Common myeloid progenitor, CD34-positive (primary cell): ENCODE measurements around the gene TBXA2R.
"Not testable (repeated sequence)": the region's sequence is repeated elsewhere in the genome, so short reads cannot be mapped to it uniquely, and the experiment has no call there.

ENCODE experiments used
- CTCF ChIA-PET: fragments of 350-600 bp; sonication (Branson Sonifier 250); formaldehyde crosslinking; loops from one replicate; lab custom pipeline; 2021; ENCODE audit warnings: antibody characterized with exemption; lab: Charles Lee
- POLR2A ChIA-PET: fragments of 350-600 bp; sonication (Branson Sonifier 250); formaldehyde crosslinking; loops from one replicate; lab custom pipeline; 2021; ENCODE audit warnings: antibody characterized with exemption; lab: Charles Lee
- DNase-seq, 3 donors: peaks; one replicate each; pipeline versions ENCODE4 v3.0.0 to v3.0.0-alpha.2; 2013
- H3K27ac ChIP-seq, 2 experiments: 1 replicate in 1 of 2; 2 replicates in 1 of 2; pipeline ENCODE4 v1.7.0; 2013; ENCODE audit warnings: inconsistent platforms in 2 of 2, low read length in 2 of 2, mild to moderate bottlenecking in 2 of 2, low read depth in 1 of 2, moderate library complexity in 1 of 2; ENCODE audit not compliant: severe bottlenecking in 2 of 2, insufficient read depth in 1 of 2, poor library complexity in 1 of 2
- H3K27me3 ChIP-seq, 5 experiments: replicated peaks in 2 of 5; 1 replicate in 3 of 5; 2 replicates in 2 of 5; pipeline versions ENCODE4 v1.6.1 to v1.7.0; 2013; ENCODE audit warnings: low read length in 4 of 5, mild to moderate bottlenecking in 2 of 5, moderate library complexity in 2 of 5, inconsistent platforms in 1 of 5; ENCODE audit not compliant: insufficient read depth in 5 of 5, control insufficient read depth in 4 of 5
- H3K36me3 ChIP-seq, 4 experiments: 1 replicate in 2 of 4; 2 replicates in 2 of 4; pipeline versions ENCODE4 v1.6.1 to v1.7.0; 2013; ENCODE audit warnings: low read length in 3 of 4, control low read depth in 1 of 4, mild to moderate bottlenecking in 1 of 4; ENCODE audit not compliant: control insufficient read depth in 4 of 4, insufficient read depth in 4 of 4
- H3K4me1 ChIP-seq, 4 experiments: 1 replicate in 3 of 4; 2 replicates in 1 of 4; pipeline versions ENCODE4 v1.6.1 to v1.7.1; 2013; ENCODE audit warnings: low read length in 3 of 4, mild to moderate bottlenecking in 3 of 4, control low read depth in 1 of 4, inconsistent platforms in 1 of 4, moderate library complexity in 1 of 4; ENCODE audit not compliant: control insufficient read depth in 4 of 4, insufficient read depth in 4 of 4; ENCODE audit errors: control extremely low read depth in 1 of 4
- H3K4me3 ChIP-seq, 7 experiments: 1 replicate in 4 of 7; 2 replicates in 3 of 7; pipeline versions ENCODE4 v1.5.1 to v1.7.0; 2013; ENCODE audit warnings: mild to moderate bottlenecking in 7 of 7, low read length in 6 of 7, moderate library complexity in 6 of 7, inconsistent platforms in 2 of 7, low read depth in 2 of 7, control low read depth in 1 of 7; ENCODE audit not compliant: insufficient read depth in 4 of 7, control insufficient read depth in 1 of 7; ENCODE audit errors: extremely low read depth in 1 of 7
- H3K9me3 ChIP-seq, 5 experiments: 1 replicate in 4 of 5; 2 replicates in 1 of 5; pipeline versions ENCODE4 v1.6.1 to v1.7.1; 2013; ENCODE audit warnings: low read length in 4 of 5, mild to moderate bottlenecking in 2 of 5, inconsistent platforms in 1 of 5, low read depth in 1 of 5, moderate library complexity in 1 of 5; ENCODE audit not compliant: control insufficient read depth in 4 of 5, insufficient read depth in 2 of 5; ENCODE audit errors: control extremely low read depth in 1 of 5
- WGBS: methylation state at CpG from one replicate; pipeline ENCODE4 v1.1.5; 2013; ENCODE audit not compliant: insufficient coverage; 5-methylcytosine and 5-hydroxymethylcytosine counted together

Gene TBXA2R

DNA sequence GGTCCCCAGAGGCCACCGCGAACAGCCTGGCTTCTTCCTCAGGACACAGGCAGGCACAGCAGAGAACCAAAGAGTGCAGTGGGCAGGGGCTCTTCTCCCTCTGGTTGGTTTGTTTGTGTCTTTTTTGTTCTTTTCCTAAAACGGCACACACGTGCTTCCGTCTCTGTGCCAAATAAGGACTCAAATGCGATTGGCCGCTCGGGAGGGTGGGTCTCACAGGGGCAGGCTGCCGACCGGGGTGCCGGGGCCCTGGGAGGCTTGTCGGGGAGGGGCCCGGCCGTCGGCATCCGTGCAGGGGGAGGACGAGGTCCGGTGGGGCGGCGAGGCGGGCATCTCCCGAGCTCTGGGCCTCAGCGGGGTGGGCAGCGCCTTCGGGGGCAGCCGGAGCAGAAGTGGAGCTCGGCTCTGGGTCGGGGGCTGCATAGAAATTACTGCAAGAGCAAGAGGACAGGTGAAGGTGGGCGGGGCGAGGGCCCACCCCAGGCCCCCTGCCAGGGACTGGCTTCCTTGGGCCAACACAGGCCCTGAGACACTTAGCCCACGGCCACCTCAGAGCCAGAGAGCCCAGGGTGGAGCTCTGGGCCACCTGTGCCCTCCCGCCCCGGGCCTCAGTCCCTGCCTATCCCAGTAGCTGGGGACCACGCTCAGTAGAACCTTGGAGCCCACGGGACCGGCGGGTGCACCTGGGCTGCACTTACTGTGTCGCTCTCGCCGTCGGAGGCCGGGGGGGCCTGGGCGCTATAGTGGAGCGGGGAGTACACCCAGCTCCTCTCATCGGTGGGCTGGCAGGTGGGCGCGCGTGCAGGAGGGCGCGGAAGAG, 26.3 kb upstream of the TBXA2R start:
- ChIA-PET CTCF (interaction anchor here (0.8 kb wide), 1 partner anchor 56 kb away, joined by 3 read pairs; no protein-coding TSS in a partner anchor), POLR2A (no interaction called here)
- Histone ChIP-seq H3K9me3 (no peaks in the 10 kb centered on the region), H3K27me3 (no peaks in the 10 kb centered on the region), H3K4me1 (no peaks in the 10 kb centered on the region), H3K4me3 (no peak overlapping the region), H3K27ac (no peak overlapping the region), H3K36me3 (peaks cover 0 to 33% (median 17%) of the 10 kb centered on the region in 4 experiments)
- WGBS: 96% methylated on average over 32 of the region's 50 CpGs
- no peak for DNase-seq

DNA sequence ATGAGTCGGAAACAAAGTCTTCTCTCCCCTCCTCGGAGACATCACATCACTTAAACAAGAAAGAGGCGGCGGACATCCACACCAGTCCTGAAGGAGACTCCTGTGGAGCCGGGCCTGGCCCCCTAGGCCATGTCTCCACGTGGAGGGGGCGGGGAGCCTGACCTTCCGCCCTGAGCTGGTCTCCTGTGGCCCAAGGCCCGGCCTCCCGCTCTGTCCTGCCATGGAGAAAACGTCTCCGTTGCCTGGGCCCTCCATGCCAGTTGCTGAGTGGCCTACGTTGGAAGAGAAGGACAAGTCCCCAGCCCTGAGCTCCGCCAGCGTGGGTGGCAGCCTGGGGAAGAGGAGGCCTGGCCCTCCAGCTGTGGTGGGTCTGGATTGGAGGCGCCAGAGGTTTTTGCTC, 25.4 kb upstream of the TBXA2R start:
- H3K36me3 ChIP-seq: peaks cover 0 to 26% (median 16%) of the 10 kb centered on the region in 4 experiments
- no peak overlapping the region for H3K4me3 ChIP-seq
- ChIA-PET POLR2A (no interaction called here), CTCF (no interaction called here)
- H3K27ac ChIP-seq: no peak overlapping the region
- peaks cover 0 to 3% (median 0%) of the 10 kb centered on the region in 4 experiments for H3K4me1 ChIP-seq
- DNase-seq: no peak
- no peaks in the 10 kb centered on the region for H3K27me3 ChIP-seq
- 93% methylated on average over 16 of the region's 16 CpGs for WGBS
- no peaks in the 10 kb centered on the region for H3K9me3 ChIP-seq

DNA sequence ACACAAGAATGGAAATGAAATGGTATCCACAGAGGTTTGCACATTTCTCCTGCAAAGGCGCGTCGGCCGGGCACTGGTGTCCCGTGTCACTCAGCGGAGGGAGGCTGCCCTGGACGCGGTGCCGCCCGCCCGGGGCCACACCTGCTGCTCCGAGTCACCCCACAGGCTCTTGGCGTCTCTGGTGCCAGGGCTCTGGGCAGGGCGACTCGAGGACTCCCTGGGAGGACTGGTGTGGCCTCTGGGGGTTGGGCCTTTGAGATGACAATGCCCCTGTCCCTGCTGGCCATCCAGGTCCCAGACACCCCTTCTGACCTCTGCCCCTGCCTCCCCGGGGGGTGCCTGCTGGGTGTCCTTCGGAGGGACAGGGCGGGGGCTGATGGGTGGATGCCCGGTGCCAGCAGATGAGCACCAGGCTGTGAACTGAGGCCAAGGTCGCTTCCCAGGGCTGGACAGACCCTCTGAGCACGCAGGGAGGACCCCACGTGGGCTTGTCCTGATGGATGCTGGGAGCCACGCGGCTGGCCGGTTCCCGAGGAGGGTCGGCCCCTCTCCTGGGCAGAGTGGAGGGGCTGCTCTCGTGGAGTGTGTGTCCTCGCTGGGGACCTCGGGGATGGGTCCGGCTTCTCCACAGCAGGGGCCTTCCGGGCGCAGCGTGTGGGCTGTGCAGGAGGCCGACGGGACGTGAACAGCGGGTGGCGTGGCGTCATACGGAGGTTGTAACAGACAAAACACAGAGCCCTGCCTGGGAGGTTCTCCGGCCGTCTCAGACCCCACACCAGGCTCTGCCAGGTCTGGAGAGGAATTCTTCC, 24.6 kb upstream of the TBXA2R start:
- 92% methylated on average over 33 of the region's 43 CpGs for WGBS
- Histone ChIP-seq H3K27me3 (no peaks in the 10 kb centered on the region), H3K4me1 (peaks cover 0 to 5% (median 1%) of the 10 kb centered on the region in 4 experiments), H3K4me3 (no peak overlapping the region), H3K27ac (no peak overlapping the region), H3K36me3 (peaks cover 0 to 19% (median 11%) of the 10 kb centered on the region in 4 experiments), H3K9me3 (no peaks in the 10 kb centered on the region)
- DNase-seq: no peak
- CTCF ChIA-PET: no interaction called here
- POLR2A ChIA-PET: no interaction called here

DNA sequence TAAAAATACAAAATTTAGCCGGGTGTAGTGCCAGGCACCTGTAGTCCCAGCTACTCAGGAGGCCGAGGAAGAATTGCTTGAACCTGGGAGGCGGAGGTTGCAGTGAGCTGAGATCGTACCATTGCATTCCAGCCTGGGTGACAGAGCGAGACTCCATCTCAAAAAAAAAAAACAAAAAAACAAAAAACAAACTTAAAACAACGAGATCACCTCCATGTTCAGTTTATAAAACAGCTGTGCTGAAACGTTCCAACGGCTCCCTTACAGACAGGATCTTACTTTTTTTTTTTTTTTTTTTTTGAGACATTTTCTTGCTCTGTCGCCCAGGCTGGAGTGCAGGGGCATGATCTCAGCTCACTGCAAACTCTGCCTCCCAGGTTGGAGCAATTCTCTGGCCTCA, 22.1 kb upstream of the TBXA2R start:
- POLR2A ChIA-PET: interaction anchor here (0.6 to 0.7 kb wide), 2 partner anchors 88 to 488 kb away, joined by 3 to 11 read pairs; no protein-coding TSS in a partner anchor
- H3K4me1 ChIP-seq: peaks cover 5 to 23% (median 20%) of the 10 kb centered on the region in 4 experiments
- H3K27ac ChIP-seq, H3K27me3 ChIP-seq, H3K4me3 ChIP-seq, CTCF ChIA-PET, DNase-seq, H3K9me3 ChIP-seq: not testable (repeated sequence)
- WGBS: 90% methylated on average over 8 of the region's 9 CpGs
- H3K36me3 ChIP-seq: peaks cover 0 to 19% (median 11%) of the 10 kb centered on the region in 4 experiments

DNA sequence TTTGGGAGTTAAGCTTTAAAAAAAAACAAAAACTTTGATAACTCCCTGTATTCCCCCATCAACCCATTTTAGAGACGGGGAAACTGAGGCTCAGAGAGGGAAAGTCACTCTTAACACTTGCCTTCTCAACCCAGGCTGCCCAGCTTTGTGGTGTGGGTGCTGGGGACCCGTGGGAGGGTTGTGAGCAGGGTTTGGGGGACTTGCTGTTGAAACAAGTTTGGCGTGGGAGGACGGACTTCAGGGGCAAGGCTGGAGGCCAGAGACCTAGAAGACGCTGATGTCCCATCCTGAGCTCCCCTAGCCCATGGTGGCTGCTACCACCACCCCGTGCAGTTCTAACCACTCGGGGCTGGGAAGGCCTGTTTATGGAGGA, 20.7 kb upstream of the TBXA2R start:
- Histone ChIP-seq H3K27ac (no peak overlapping the region), H3K4me3 (peak overlapping the region in 3 of 7 experiments; percentile 32 to 100 (median 99)), H3K36me3 (peaks cover 0 to 24% (median 12%) of the 10 kb centered on the region in 4 experiments), H3K9me3 (no peaks in the 10 kb centered on the region), H3K4me1 (peaks cover 5 to 23% (median 20%) of the 10 kb centered on the region in 4 experiments), H3K27me3 (no peaks in the 10 kb centered on the region)
- no peak for DNase-seq
- CTCF ChIA-PET: interaction anchor here (0.7 kb wide), 1 partner anchor 85 kb away, joined by 3 read pairs; no protein-coding TSS in a partner anchor
- 79% methylated on average over 2 of the region's 7 CpGs for WGBS
- POLR2A ChIA-PET: no interaction called here

DNA sequence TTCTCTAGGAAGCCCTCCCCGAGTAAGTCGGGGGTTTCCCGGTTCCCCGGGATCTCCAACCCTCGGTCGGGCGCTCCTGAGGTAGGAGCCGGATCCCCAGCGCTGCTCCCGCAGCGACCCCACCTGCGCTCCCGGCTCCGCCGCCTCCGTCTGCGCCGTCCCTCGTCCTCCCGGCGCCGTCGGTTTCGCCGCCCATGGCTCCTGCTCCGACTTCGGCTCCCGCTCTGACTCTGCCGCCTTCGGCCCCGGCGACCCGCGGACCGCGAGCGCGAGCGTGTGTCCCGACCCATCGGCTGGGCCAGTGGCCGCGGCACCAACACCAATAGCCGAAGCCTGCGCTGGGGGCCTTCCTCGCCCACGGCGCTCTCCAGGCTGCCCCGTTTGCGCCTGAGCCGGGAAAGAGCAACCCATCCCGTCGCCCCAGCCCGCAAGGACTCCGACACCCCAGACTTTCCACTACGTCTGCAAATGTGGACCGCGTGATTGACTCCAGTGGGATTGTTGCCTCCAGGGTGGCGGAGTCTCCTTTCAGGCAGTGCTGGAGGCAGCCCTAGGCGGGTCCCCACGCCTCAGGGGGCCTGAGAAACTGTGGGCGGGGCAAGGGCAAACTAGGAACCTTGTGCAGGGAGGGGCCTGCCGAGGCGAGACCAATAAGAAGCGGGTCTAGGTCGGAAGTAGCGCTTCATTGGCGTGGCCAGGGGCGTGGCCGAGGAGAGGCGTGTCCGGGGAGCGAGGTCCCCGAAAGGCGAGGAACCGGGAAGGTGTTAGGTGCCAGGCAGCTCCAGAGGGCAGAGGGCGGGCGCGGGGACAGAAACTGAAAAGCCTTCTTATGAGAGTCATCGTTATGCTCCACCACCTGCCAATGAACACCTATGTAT, 20.0 kb upstream of the TBXA2R start, which contains the start of gene CACTIN:
Gene CACTIN (minus strand): TSS at position 318 of the 878 bp plus-strand sequence. CDS start 28 bp downstream, at position 290.
- Histone ChIP-seq H3K27ac (peak within 1 kb of the TSS; percentile 87 to 92), H3K9me3 (no peaks in the 10 kb centered on the region), H3K36me3 (peaks cover 0 to 25% (median 12%) of the 10 kb centered on the region in 4 experiments), H3K4me3 (peak within 1 kb of the TSS; percentile 82 to 100 (median 94)), H3K4me1 (peaks cover 5 to 23% (median 20%) of the 10 kb centered on the region in 4 experiments), H3K27me3 (no peaks in the 10 kb centered on the region)
- POLR2A ChIA-PET: no interaction called here
- CTCF ChIA-PET: interaction anchor here (0.7 kb wide), 1 partner anchor 86 kb away, joined by 3 read pairs; no protein-coding TSS in a partner anchor
- peak; percentile 98 to 99 (median 99) for DNase-seq
- WGBS: 0% methylated on average over 77 of the region's 80 CpGs
